GM18507 (cell line): ENCODE measurements around the gene NPR3.

Experiments used
- DNase-seq: peaks from one replicate; pipeline ENCODE4 v3.0.0; 2011; ENCODE audit warnings: low read depth; ENCODE audit not compliant: insufficient read length; ENCODE audit errors: extremely low spot score
- FAIRE-seq: peaks from 2 replicates; lab custom pipeline; 2011; peaks lifted over from hg19 to GRCh38; lab: Jason Lieb, UNC

Gene NPR3

DNA sequence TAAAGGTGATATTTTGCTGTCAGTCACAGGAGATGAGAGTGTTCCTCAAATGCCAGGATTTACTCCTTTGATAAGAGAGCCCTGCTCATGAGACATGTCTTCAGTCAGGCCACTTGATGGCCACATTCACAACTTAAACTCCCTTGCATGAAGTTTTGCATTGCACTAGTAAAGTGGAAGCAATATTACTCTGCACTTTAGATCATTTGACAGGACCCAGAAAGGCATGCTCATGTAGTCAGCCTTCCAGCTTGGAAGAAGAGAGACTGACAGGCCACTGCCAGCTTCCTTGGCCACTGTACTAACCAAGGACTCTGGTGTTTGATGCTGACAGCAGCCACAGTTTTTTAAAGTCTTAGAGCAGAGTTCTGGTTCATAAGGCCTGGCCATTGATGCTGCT is 42.6 kb downstream of the NPR3 start:
- FAIRE-seq (no peak), DNase-seq (no peak)

DNA sequence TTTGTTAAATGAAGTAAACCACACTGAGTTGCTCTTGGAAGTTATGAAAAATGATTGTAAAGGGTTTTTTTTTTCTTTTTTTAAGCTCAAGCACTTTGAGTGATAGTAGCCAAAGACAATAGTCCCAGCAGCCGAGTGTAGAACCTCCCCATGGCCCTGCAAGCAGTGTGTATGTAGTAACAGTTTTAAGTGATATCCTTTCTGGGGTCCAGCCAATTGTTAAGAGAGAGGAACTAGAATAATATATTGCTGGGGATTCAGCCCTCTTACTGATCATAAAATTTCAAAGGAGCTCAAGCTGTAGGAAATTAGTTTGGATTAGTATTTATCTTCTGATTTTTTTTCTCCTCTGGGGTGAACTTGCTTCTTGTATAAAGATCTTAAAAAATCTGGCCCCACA is 43.2 kb downstream of the NPR3 start:
- DNase-seq (no peak), FAIRE-seq (no peak)

- no peak for FAIRE-seq
- DNase-seq, result no peak
Observed at GRCh38 chr5:32760091-32760509, 49.0 kb downstream of the NPR3 start.

DNA sequence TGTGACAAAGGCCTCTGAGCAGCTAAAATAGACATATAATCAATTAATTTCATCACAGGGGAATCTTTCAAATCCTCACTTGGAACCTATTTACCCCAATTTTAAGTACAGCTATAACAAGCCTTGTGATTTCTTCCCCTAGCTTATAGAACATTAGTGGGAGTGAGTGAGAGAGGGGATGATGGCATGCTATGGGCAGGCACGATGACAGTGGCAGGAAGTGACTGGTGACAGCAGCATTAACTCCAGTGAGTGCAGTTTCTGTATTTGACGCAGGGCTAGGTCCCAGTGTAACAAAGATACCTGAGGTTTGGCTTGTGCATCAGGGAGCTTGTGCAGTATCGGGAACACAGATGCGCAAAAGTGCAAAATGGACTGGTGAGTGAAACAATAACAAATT is 54.1 kb downstream of the NPR3 start:
- DNase-seq, result no peak
- FAIRE-seq, result no peak

- FAIRE-seq (no peak), DNase-seq (no peak)
Observed at GRCh38 chr5:32767948-32768467, 56.9 kb downstream of the NPR3 start.

DNA sequence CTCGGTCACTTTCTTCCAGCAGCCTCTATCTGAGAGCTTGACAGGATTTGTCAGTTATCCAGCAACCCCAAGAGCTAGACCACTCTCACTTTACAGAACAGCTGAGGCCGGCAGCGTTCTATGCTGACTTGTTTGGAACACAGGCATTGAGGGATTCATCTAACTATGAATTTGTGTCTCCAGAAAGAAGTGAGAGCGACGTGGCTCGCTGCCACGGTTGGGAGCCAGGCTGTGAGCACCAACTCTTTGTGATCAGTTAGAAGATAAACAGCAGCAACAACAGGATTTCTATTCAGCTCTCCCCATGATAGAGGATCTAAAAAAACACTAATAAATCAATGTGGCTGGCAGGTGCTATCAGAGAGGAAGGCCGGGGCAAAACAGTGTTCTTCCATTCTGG is 58.6 kb downstream of the NPR3 start:
- FAIRE-seq (no peak), DNase-seq (no peak)

DNA sequence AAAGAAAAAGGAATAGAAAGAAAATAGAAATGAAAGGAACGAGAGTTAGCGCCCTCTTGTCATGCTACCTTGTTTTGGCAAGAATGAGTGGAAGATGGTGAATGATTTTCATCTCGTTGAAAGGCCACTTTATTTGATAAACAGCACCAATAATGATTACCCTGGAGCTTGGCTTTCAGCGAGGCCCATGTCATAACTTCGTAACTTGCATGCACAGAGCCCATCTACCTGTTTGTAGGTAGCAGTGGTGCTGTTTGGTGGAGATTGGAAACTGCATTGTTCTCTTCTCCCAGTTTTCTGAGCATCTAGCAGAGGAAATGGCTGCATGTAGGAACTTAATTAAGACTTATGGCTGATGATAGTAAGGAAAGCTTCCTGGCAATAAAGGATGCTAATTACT is 59.3 kb downstream of the NPR3 start:
- no peak for FAIRE-seq
- no peak for DNase-seq

DNA sequence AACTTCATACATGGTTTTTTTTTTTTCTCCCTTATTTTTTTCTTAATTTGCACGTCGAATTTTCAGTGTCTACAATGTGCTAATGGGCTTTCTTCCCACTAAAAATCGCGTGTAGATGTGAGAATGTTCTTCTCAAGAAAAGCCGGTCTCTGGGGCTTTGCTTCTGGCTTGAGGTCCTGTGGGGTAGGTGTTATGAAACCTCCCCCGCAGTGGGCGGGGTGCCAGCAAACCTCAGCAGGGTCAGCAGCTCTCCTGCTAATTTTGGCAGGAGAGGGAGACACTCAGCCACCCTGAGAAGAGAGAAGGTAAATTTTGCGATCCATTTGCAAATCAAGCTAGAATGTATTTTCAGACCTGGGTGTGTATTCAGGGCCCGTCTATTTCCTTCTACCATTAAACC is 59.9 kb downstream of the NPR3 start:
- DNase-seq (no peak), FAIRE-seq (no peak)

DNA sequence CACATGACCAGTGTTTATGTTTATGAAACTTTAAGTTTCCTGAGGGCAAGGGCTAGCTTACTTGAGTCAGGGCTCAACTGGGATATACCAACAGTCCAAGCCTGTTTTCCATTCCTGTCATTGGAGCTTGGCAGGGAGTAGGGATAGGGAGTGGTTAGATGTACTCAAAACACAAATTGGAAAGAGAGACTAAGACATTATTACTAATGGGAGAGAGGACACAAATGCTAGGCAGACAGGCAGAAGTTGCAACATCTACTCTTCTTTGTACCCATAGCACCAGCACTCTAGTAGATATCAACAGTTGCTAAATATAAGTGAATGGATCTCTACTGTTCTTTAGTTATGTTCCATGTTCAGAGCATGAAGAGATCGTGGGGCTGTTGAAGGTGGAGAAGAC is 62.8 kb downstream of the NPR3 start:
- DNase-seq, result no peak
- no peak for FAIRE-seq

DNA sequence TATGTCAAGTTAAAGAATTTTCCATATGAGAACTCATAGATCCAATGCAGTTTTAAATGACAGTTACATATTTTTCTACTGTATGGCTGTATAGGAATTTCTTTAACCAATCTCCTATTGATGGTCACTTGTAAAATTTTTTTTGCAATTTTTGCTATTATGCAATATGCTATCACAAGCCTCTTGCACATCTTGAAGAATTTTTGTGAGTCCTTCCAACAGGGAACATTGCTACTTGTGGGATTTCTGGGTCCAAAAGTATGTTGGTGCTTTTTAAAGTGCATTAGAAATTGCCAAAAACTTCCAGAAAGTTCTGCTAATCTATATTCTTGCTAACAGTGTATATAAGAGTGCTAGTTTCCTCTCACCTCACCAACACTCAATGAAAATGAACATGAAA is 65.1 kb downstream of the NPR3 start:
- no peak for FAIRE-seq
- no peak for DNase-seq

- FAIRE-seq, result no peak
- no peak for DNase-seq
Observed at GRCh38 chr5:32777222-32777621, 66.1 kb downstream of the NPR3 start.

DNA sequence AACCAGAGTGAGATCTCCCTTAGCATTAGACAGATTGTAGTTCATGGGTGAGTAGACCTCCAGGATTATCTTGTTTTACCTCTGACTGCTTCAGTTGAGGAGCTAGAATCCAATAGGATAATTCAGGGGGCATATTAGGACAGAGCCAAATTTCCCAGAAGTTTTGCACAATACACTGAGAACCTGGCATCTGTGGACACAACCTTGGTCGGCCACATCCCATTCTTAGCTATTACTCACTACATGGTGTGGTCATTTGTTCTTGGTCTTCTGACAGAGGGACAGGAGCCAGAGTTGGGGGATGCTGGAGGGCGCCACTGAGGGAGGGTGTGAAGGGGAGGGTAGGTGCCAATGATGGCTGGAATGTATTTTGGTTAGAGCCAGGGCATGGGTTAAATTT is 66.6 kb downstream of the NPR3 start:
- no peak for FAIRE-seq

GRCh38 chr5:32778403-32778802 is 67.3 kb downstream of the NPR3 start:
- FAIRE-seq, result no peak

More for the DNA sequence above, 66.6 kb downstream of the NPR3 start:
- DNase-seq, result no peak

DNA sequence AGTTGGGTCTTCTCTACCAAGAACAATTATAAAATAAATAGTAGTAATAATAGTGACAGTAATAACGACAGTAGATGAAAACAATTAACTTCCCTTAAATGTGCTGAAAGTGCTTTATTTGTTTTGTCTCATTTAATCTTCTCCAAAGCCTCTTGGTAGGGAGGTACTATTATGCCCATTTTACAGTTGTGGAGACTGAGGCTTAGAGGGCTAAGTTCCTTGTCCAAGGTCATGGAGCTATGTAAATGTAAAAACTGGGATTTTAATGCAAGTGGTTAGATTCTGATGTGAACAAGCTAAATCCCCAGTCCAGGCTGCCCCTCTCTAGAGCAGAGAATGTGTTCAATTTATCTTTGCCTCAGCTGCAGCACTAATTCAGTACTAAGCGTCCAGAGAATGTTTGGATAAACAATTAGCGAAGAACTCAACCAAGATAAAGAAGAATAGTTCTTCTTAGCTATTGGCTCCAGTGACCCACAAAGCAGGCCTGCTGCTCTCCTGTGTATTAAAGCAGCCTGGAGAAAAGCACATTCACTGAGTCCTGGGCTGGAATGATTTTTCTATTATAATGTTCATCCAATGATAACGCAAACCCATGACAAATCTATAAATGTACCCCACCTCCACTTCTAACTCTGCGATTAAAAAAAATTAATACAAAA is 68.8 kb downstream of the NPR3 start:
- no peak for DNase-seq
- FAIRE-seq, result no peak

More at GRCh38 chr5:32778403-32778802, 67.3 kb downstream of the NPR3 start:
- no peak for DNase-seq

- no peak for DNase-seq
- no peak for FAIRE-seq
Observed at GRCh38 chr5:32780508-32780919, 69.4 kb downstream of the NPR3 start.

- DNase-seq (no peak), FAIRE-seq (no peak)
Observed at GRCh38 chr5:32783661-32784060, 72.5 kb downstream of the NPR3 start.

DNA sequence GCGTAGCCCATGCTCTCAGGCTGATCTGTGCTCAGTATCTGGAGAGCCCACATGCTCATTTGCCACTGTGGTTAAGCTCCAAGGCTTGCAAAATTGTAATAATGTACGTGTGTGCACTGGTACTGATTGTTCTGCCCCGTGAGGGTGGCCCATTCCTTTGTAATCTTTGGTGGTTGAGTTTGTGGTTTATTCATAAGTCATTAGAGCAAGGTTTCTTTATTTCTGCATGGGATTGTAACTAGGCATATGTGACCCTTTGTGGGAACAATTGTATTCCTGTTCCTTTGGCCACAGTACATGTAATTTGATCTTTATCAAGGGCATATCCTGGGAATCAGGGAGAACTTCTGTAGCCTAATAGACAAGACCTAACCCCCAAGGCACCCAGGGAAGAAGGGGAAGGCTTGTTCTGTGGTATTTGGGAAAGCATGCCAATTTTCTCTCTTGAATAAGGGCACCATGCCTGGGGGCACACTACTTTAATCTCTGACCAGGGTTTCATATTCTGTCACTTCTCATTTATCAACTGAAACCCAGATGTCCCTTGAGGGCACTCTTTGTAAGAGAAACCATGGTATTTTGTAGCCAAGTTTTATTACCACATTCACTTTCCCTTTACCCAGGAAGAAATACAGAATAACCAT is 74.6 kb downstream of the NPR3 start:
- FAIRE-seq (no peak), DNase-seq (no peak)

- FAIRE-seq (no peak), DNase-seq (no peak)
Observed at GRCh38 chr5:32786311-32786710, 75.2 kb downstream of the NPR3 start.

DNA sequence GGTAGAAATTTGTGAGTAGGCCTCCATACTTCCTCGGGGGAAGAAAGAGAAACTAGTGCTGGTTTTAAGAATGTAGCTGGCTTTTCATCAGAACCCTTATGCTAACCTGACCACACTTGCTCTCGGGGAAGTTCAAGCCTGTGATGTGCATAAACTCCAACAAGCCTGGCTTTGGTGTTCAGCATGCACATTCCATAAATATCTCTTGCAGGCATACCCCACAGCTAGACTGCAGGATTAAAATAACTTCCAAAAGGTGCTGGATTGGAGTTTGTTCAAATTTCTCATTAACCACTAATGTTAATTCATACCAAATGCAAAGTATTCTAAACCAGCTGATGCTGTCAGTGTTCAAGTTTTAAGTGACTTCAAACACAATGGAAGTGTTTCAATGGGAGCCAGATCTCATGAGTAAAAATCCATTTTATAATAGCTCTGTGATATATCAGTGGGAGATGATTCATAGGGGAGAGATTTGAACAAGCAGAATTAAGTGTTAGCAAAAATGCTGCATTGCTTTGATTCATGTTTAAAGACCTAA is 79.4 kb downstream of the NPR3 start:
- no peak for DNase-seq

GRCh38 chr5:32791536-32792243 is 80.6 kb downstream of the NPR3 start:
- FAIRE-seq, result no peak
- no peak for DNase-seq

More for the DNA sequence above, 79.4 kb downstream of the NPR3 start:
- FAIRE-seq, result no peak
